GM19239 (cell line): ENCODE results near the gene EHD3.
A peak's percentile ranks its signal among the peaks of the same experiment; 100 is the strongest.

Source experiments
- DNase-seq: peaks from one replicate; pipeline ENCODE4 v3.0.0; 2011; ENCODE audit warnings: low spot score; ENCODE audit not compliant: insufficient read length
- FAIRE-seq: peaks from 2 replicates; lab custom pipeline; 2011; peaks lifted over from hg19 to GRCh38; lab: Jason Lieb, UNC

Gene EHD3

GRCh38 chr2:31233741-31234682, at the start of gene EHD3:
TSS of gene EHD3 (plus strand) at chr2:31234152. CDS start at chr2:31234622, 470 bp downstream.
- DNase-seq (peak; percentile 60), FAIRE-seq (no peak)

- DNase-seq (no peak), FAIRE-seq (no peak)
These were observed 46.8 kb upstream of the EHD3 start for GRCh38 chr2:31187166-31187565.

GRCh38 chr2:31188131-31188530, 45.8 kb upstream of the EHD3 start:
- DNase-seq (no peak), FAIRE-seq (no peak)

GRCh38 chr2:31189141-31189540, 44.8 kb upstream of the EHD3 start:
- FAIRE-seq (no peak), DNase-seq (no peak)

GRCh38 chr2:31190188-31190587, 43.8 kb upstream of the EHD3 start:
- no peak for DNase-seq
- FAIRE-seq: peak; percentile 37

- FAIRE-seq: no peak
These were observed 42.0 kb upstream of the EHD3 start for GRCh38 chr2:31191931-31192330.

GRCh38 chr2:31192396-31192795, 41.6 kb upstream of the EHD3 start:
- DNase-seq (no peak), FAIRE-seq (no peak)

More at GRCh38 chr2:31191931-31192330, 42.0 kb upstream of the EHD3 start:
- no peak for DNase-seq

GRCh38 chr2:31192851-31193392, 41.0 kb upstream of the EHD3 start:
- no peak for FAIRE-seq
- DNase-seq: no peak

- no peak for FAIRE-seq
- DNase-seq: no peak
These were observed 40.1 kb upstream of the EHD3 start for GRCh38 chr2:31193806-31194205.

- no peak for FAIRE-seq
- no peak for DNase-seq
These were observed 37.3 kb upstream of the EHD3 start for GRCh38 chr2:31196622-31197021.

GRCh38 chr2:31197166-31197565, 36.8 kb upstream of the EHD3 start:
- FAIRE-seq (no peak), DNase-seq (no peak)

GRCh38 chr2:31197669-31198068, 36.3 kb upstream of the EHD3 start:
- DNase-seq: no peak
- FAIRE-seq: no peak

GRCh38 chr2:31199206-31199605, 34.7 kb upstream of the EHD3 start:
- FAIRE-seq: no peak
- DNase-seq: no peak

GRCh38 chr2:31200972-31201371, 33.0 kb upstream of the EHD3 start:
- no peak for DNase-seq
- no peak for FAIRE-seq

GRCh38 chr2:31202041-31202440, 31.9 kb upstream of the EHD3 start:
- DNase-seq: no peak
- no peak for FAIRE-seq

GRCh38 chr2:31202833-31203232, 31.1 kb upstream of the EHD3 start:
- FAIRE-seq: no peak
- no peak for DNase-seq

- FAIRE-seq (no peak), DNase-seq (no peak)
These were observed 30.0 kb upstream of the EHD3 start for GRCh38 chr2:31203916-31204315.

- no peak for DNase-seq
- no peak for FAIRE-seq
These were observed 29.2 kb upstream of the EHD3 start for GRCh38 chr2:31204783-31205182.

- no peak for DNase-seq
- no peak for FAIRE-seq
These were observed 28.8 kb upstream of the EHD3 start for GRCh38 chr2:31205186-31205585.

GRCh38 chr2:31205613-31206012, 28.3 kb upstream of the EHD3 start:
- FAIRE-seq: no peak

GRCh38 chr2:31207790-31208189, 26.2 kb upstream of the EHD3 start:
- DNase-seq (no peak), FAIRE-seq (no peak)

More at GRCh38 chr2:31205613-31206012, 28.3 kb upstream of the EHD3 start:
- no peak for DNase-seq

- FAIRE-seq (no peak), DNase-seq (no peak)
These were observed 25.7 kb upstream of the EHD3 start for GRCh38 chr2:31208240-31208639.
